ENCODE results near the gene DENND4C. TPM values are rescaled to one million over a fixed set of nuclear protein-coding genes. Genes with fewer than 3 reads are reported as not detected.

Gene DENND4C
- total RNA-seq, 1 experiment from 2014 or later = 26.6 TPM

DNA sequence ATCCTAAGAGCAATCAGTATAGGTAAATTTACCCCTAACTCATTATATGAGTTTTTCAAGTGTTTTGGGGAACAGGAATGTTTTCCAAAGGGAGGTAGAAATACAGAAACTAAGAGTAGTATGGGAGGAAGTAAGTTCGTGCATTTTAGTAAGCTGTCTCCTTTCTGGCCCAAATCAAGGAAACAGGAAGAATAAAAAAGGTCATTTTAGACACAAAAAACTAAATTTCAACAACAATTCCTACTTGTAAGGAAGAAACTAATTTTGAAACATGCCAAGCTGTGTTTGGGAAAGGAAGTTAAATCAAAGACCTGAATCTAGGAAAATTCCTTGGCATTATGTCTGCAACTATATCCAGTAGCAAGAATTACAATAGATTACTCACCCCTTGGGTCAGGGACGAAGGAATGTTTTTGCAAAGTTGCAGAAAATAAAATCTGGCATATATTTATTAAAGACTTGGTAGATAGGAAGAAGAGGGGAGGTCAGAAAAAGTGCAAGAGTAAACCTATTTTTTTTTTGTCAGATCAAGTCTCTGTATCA is 156.1 kb downstream of the DENND4C start:
- Histone ChIP-seq H3K4ac (ENCODE audit: low read depth, low read length) (no peak overlapping the region), H3K27me3 (ENCODE audit: insufficient read depth, low read length) (no peaks in the 10 kb centered on the region), H4K91ac (ENCODE audit: insufficient read length, low read depth, low read length) (no peak overlapping the region), H4K20me1 (ENCODE audit: control insufficient read depth, insufficient read depth, insufficient read length) (no peaks in the 10 kb centered on the region), H4K8ac (replicated peaks; ENCODE audit: insufficient read length, low read depth, low read length) (no peak overlapping the region), H2AFZ (ENCODE audit: low read length) (no peak overlapping the region), H2BK15ac (ENCODE audit: low read depth, low read length) (no peak overlapping the region), H3K14ac (ENCODE audit: insufficient read depth, low read length) (no peak overlapping the region), H2AK5ac (ENCODE audit: insufficient read length, low read length) (no peak overlapping the region), H3K9me3 (ENCODE audit: control insufficient read depth, low read depth, low read length) (no peaks in the 10 kb centered on the region), H3K79me1 (ENCODE audit: insufficient read depth, low read depth, low read length, poor library complexity, severe bottlenecking) (no peaks in the 10 kb centered on the region), H3K23me2 (ENCODE audit: insufficient read length, low read depth, low read length, poor library complexity, severe bottlenecking) (no peaks in the 10 kb centered on the region), H4K5ac (ENCODE audit: insufficient read length, low read depth, low read length) (no peak overlapping the region), H3K4me1 (ENCODE audit: insufficient read depth, low read length) (no peaks in the 10 kb centered on the region), H2BK5ac (ENCODE audit: insufficient read length, low read length) (no peak overlapping the region), H3K79me2 (ENCODE audit: insufficient read depth, low read length) (no peaks in the 10 kb centered on the region), H3K23ac (ENCODE audit: insufficient read length, low read depth, low read length) (no peak overlapping the region), H3K9ac (ENCODE audit: extremely low read depth, insufficient read length, low read length) (no peak overlapping the region), H3K18ac (ENCODE audit: insufficient read length, low read depth, low read length) (no peak overlapping the region), H2BK20ac (ENCODE audit: low read depth, low read length, poor library complexity, severe bottlenecking) (no peak overlapping the region), H3T11ph (ENCODE audit: low read length) (no peak overlapping the region), H2BK120ac (ENCODE audit: low read depth, low read length, poor library complexity, severe bottlenecking) (no peak overlapping the region), H3K27ac (ENCODE audit: insufficient read length, low read depth, low read length) (no peak overlapping the region), H3K4me2 (ENCODE audit: insufficient read depth, insufficient read length, low read length) (no peak overlapping the region), H3K56ac (ENCODE audit: insufficient read length, low read depth, low read length) (no peak overlapping the region), H2BK12ac (ENCODE audit: insufficient read length, low read depth, low read length) (no peak overlapping the region)
- TF ChIP-seq, protein P1, sequence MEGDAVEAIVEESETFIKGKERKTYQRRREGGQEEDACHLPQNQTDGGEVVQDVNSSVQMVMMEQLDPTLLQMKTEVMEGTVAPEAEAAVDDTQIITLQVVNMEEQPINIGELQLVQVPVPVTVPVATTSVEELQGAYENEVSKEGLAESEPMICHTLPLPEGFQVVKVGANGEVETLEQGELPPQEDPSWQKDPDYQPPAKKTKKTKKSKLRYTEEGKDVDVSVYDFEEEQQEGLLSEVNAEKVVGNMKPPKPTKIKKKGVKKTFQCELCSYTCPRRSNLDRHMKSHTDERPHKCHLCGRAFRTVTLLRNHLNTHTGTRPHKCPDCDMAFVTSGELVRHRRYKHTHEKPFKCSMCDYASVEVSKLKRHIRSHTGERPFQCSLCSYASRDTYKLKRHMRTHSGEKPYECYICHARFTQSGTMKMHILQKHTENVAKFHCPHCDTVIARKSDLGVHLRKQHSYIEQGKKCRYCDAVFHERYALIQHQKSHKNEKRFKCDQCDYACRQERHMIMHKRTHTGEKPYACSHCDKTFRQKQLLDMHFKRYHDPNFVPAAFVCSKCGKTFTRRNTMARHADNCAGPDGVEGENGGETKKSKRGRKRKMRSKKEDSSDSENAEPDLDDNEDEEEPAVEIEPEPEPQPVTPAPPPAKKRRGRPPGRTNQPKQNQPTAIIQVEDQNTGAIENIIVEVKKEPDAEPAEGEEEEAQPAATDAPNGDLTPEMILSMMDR (conservative IDR thresholded peaks at IDR 0.05) = no peak
- Mint-ChIP-seq H3K36me3 (ENCODE audit: insufficient read depth in 1 of 3, low read depth in 3 of 3) (no peaks in the 10 kb centered on the region), H3K9me3 (no peaks in the 10 kb centered on the region; a peak in 1 of 5 replicates), H3K4me1 (no peaks in the 10 kb centered on the region), H3K4me3 (no peak overlapping the region), H3K27me3 (ENCODE audit: low read depth) (no peaks in the 10 kb centered on the region), H3K27ac (no peak overlapping the region)
- WGBS (ENCODE audit: extremely low coverage, insufficient read length, low lambda C conversion rate) = no CpG with 5 or more reads among the region's 2 CpGs
- no peak for DNase-seq

Data from H9 (cell line).